OCI-LY3 (cell line): ENCODE results near the gene ADRB1.

ENCODE experiments used
- EZH2phosphoT487 ChIP-seq: fragments of 200-600 bp; shearing (Covaris generic); IDR thresholded peaks from 2 replicates; pipeline ENCODE4 v1.6.1; 2018; ENCODE audit warnings: antibody characterized with exemption, mixed run types, low read depth
- TF ChIP-seq, protein P1 (sequence below): fragments of 200-600, 300-600 bp; sonication (generic); IDR thresholded peaks from 2 replicates; pipeline ENCODE4 v1.5.1; 2014; ENCODE audit warnings: antibody characterized with exemption, low read length, low read depth

GRCh38 chr10:114065049-114065435, 21.4 kb downstream of the ADRB1 start:
- TF ChIP-seq, protein P1, sequence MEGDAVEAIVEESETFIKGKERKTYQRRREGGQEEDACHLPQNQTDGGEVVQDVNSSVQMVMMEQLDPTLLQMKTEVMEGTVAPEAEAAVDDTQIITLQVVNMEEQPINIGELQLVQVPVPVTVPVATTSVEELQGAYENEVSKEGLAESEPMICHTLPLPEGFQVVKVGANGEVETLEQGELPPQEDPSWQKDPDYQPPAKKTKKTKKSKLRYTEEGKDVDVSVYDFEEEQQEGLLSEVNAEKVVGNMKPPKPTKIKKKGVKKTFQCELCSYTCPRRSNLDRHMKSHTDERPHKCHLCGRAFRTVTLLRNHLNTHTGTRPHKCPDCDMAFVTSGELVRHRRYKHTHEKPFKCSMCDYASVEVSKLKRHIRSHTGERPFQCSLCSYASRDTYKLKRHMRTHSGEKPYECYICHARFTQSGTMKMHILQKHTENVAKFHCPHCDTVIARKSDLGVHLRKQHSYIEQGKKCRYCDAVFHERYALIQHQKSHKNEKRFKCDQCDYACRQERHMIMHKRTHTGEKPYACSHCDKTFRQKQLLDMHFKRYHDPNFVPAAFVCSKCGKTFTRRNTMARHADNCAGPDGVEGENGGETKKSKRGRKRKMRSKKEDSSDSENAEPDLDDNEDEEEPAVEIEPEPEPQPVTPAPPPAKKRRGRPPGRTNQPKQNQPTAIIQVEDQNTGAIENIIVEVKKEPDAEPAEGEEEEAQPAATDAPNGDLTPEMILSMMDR: no peak
- no peak for TF ChIP-seq EZH2phosphoT487
